Lung (tissue), 12 donors: ENCODE results near the gene TSEN2. TPM values are rescaled to one million over a fixed set of nuclear protein-coding genes. Genes with fewer than 3 reads are reported as not detected.

Experiments
- ATAC-seq: fragments of 200-7000 bp; cut with Tn5 transposase; one replicate; pipeline ENCODE4 v1.9.1; 2020; ENCODE audit warnings: moderate number of reproducible peaks; ENCODE audit not compliant: insufficient read depth, low FRiP score
- DNase-seq, 3 donors: peaks; one replicate each; pipeline ENCODE4 v3.0.0-alpha.2; 2013 to 2017
- H3K27ac ChIP-seq, 2 donors: one replicate each; pipeline ENCODE4 v1.5.1; 2013; ENCODE audit warnings: mild to moderate bottlenecking in 2 of 2, moderate library complexity in 2 of 2, control low read depth in 1 of 2, inconsistent platforms in 1 of 2, low read depth in 1 of 2, low read length in 1 of 2
- H3K27me3 ChIP-seq, 3 donors: one replicate each; pipeline ENCODE4 v1.5.1; 2013; ENCODE audit warnings: low read length in 2 of 3; ENCODE audit not compliant: control insufficient read depth in 3 of 3, insufficient read depth in 3 of 3
- H3K36me3 ChIP-seq, 4 donors: one replicate each; pipeline ENCODE4 v1.5.1; 2013; ENCODE audit warnings: low read length in 4 of 4, mild to moderate bottlenecking in 1 of 4, moderate library complexity in 1 of 4; ENCODE audit not compliant: control insufficient read depth in 4 of 4, insufficient read depth in 4 of 4
- H3K4me1 ChIP-seq, 5 donors: one replicate each; pipeline ENCODE4 v1.5.1; 2013; ENCODE audit warnings: low read length in 5 of 5, mild to moderate bottlenecking in 2 of 5, moderate library complexity in 1 of 5; ENCODE audit not compliant: control insufficient read depth in 5 of 5, insufficient read depth in 5 of 5
- H3K4me3 ChIP-seq: one replicate; pipeline ENCODE4 v1.5.1; 2013; ENCODE audit warnings: mild to moderate bottlenecking, control low read depth, moderate library complexity
- H3K9ac ChIP-seq, 2 donors: one replicate each; pipeline ENCODE4 v1.5.1; 2013; ENCODE audit warnings: low read length in 2 of 2, control low read depth in 1 of 2; ENCODE audit not compliant: insufficient read depth in 1 of 2
- H3K9me3 ChIP-seq, 4 donors: one replicate each; pipeline ENCODE4 v1.5.1; 2013; ENCODE audit warnings: low read length in 3 of 4, mild to moderate bottlenecking in 1 of 4, moderate library complexity in 1 of 4; ENCODE audit not compliant: control insufficient read depth in 4 of 4, insufficient read depth in 3 of 4
- CTCF ChIP-seq: IDR thresholded peaks from 2 replicates; pipeline ENCODE4 v1.5.1; 2012; ENCODE audit warnings: mild to moderate bottlenecking; ENCODE audit errors: control extremely low read depth, extremely low read depth
- WGBS, 2 donors: extraction: QIAGEN DNeasy Blood & Tissue Kit; methylation state at CpG; one replicate each; pipeline ENCODE4 v1.1.7; 2013; 5-methylcytosine and 5-hydroxymethylcytosine counted together
- polyA plus RNA-seq, 2 donors: library from polyadenylated mRNA; stranded (reverse); fragments of 200-250 nt; gene quantifications; one replicate each; pipeline ENCODE4 v1.2.1, GENCODE V29; 2013
- total RNA-seq, 2 donors: library from RNA; depleted of rRNA in 1 of 2; stranded (reverse); fragments of >200 nt in 1 of 2; gene quantifications; one replicate each; pipeline ENCODE4 v1.2.1, GENCODE V29; 2014 to 2021
- donor health status: control.
- donor health status: control.
- donor health status: Bipolar disorder and iron deficiency.
- donor health status: healthy.
- donor health status: DM: yes; HTN: yes; CAD: no.

The TSEN2 gene
- total and polyA plus RNA-seq, 4 donors = 9.0 to 16.7 (median 15.6) TPM

- ATAC-seq (no peak), DNase-seq (peak in 1 of 3 donors; percentile 23)
- no peaks in the 10 kb centered on the region for H3K36me3 ChIP-seq
- peak overlapping the region; percentile 26 to 52 for H3K27ac ChIP-seq
- H3K9me3 ChIP-seq = no peaks in the 10 kb centered on the region
- no peak overlapping the region for H3K9ac ChIP-seq
- WGBS, 2 donors = 21 to 36% methylated on average over 9 of the region's 9 CpGs
- TF ChIP-seq CTCF = no peak
- H3K27me3 ChIP-seq = no peaks in the 10 kb centered on the region
- H3K4me3 ChIP-seq = no peak overlapping the region
- peaks cover 0 to 9% (median 3%) of the 10 kb centered on the region in 5 donors for H3K4me1 ChIP-seq
Measured at GRCh38 chr3:12462159-12462947, 21.9 kb upstream of the TSEN2 start.

- WGBS, 2 donors = 90% methylated on average over 1 of the region's 1 CpG
- H3K27me3 ChIP-seq = no peaks in the 10 kb centered on the region
- DNase-seq (no peak), ATAC-seq (no peak)
- H3K36me3 ChIP-seq = no peaks in the 10 kb centered on the region
- no peaks in the 10 kb centered on the region for H3K9me3 ChIP-seq
- peaks cover 0 to 9% (median 2%) of the 10 kb centered on the region in 5 donors for H3K4me1 ChIP-seq
- no peak for TF ChIP-seq CTCF
- H3K9ac ChIP-seq = no peak overlapping the region
- H3K27ac ChIP-seq = no peak overlapping the region
- H3K4me3 ChIP-seq = no peak overlapping the region
Measured at GRCh38 chr3:12463686-12464085, 20.6 kb upstream of the TSEN2 start.

GRCh38 chr3:12464181-12464580, 20.1 kb upstream of the TSEN2 start:
- no peaks in the 10 kb centered on the region for H3K36me3 ChIP-seq
- H3K9me3 ChIP-seq = no peaks in the 10 kb centered on the region
- H3K27ac ChIP-seq = no peak overlapping the region
- no peak overlapping the region for H3K4me3 ChIP-seq
- H3K9ac ChIP-seq = no peak overlapping the region
- no peak for TF ChIP-seq CTCF
- no peak for DNase-seq
- ATAC-seq = no peak
- peaks cover 0 to 9% (median 2%) of the 10 kb centered on the region in 5 donors for H3K4me1 ChIP-seq
- H3K27me3 ChIP-seq = no peaks in the 10 kb centered on the region
